Endodermal cell (in vitro differentiated cells): ENCODE results near the gene OBSCN. TPM values are rescaled to one million over a fixed set of nuclear protein-coding genes. Genes with fewer than 3 reads are reported as not detected.
A peak's percentile ranks its signal among the peaks of the same experiment; 100 is the strongest.
"Not testable (repeated sequence)": the region's sequence is repeated elsewhere in the genome, so short reads cannot be mapped to it uniquely, and the experiment has no call there.

Experiments
- DNase-seq: peaks from one replicate; pipeline ENCODE4 v3.0.0-alpha.2; 2017
- H3K27ac ChIP-seq: 2 replicates; pipeline ENCODE4 v1.5.1; 2013; ENCODE audit warnings: mild to moderate bottlenecking, low read depth, low read length, moderate library complexity
- H3K27me3 ChIP-seq: 2 replicates; pipeline ENCODE4 v1.6.1; 2013; ENCODE audit warnings: mild to moderate bottlenecking, low read length, moderate library complexity; ENCODE audit not compliant: insufficient read depth, control insufficient read depth, poor library complexity, severe bottlenecking
- H3K36me3 ChIP-seq: 2 replicates; pipeline ENCODE4 v1.7.0; 2013; ENCODE audit warnings: mild to moderate bottlenecking, low read length, moderate library complexity; ENCODE audit not compliant: control insufficient read depth, insufficient read depth
- H3K4me1 ChIP-seq: one replicate; pipeline ENCODE4 v1.7.0; 2013; ENCODE audit warnings: low read length; ENCODE audit not compliant: control insufficient read depth, insufficient read depth
- H3K4me3 ChIP-seq: 2 replicates; pipeline ENCODE4 v1.5.1; 2013; ENCODE audit warnings: mild to moderate bottlenecking, low read length, moderate library complexity
- H3K9ac ChIP-seq: 2 replicates; pipeline ENCODE4 v1.6.1; 2013; ENCODE audit warnings: mild to moderate bottlenecking, low read length, moderate library complexity; ENCODE audit not compliant: poor library complexity, severe bottlenecking; ENCODE audit errors: extremely low read depth
- H3K9me3 ChIP-seq: 2 replicates; pipeline ENCODE4 v1.6.1; 2013; ENCODE audit warnings: mild to moderate bottlenecking, low read length, moderate library complexity; ENCODE audit not compliant: control insufficient read depth
- H3K27ac Mint-ChIP-seq: 2 replicates; pipeline ENCODE4 v1.8.0; 2020; ENCODE audit warnings: mixed read lengths
- H3K27me3 Mint-ChIP-seq: 2 replicates; pipeline ENCODE4 v1.8.0; 2021; ENCODE audit warnings: mild to moderate bottlenecking, mixed read lengths; ENCODE audit not compliant: insufficient read depth
- H3K36me3 Mint-ChIP-seq: 2 replicates; pipeline ENCODE4 v1.8.0; 2020; ENCODE audit warnings: low read depth, mixed read lengths
- H3K4me1 Mint-ChIP-seq: 2 replicates; pipeline ENCODE4 v1.8.0; 2020; ENCODE audit warnings: mixed read lengths
- H3K4me3 Mint-ChIP-seq: 2 replicates; pipeline ENCODE4 v1.8.0; 2020; ENCODE audit warnings: mild to moderate bottlenecking, moderate library complexity, mixed read lengths
- H3K9me3 Mint-ChIP-seq: 2 replicates; pipeline ENCODE4 v1.8.0; 2020; ENCODE audit warnings: mild to moderate bottlenecking, mixed read lengths
- WGBS, 2 experiments: methylation state at CpG; one replicate each; pipeline versions ENCODE4 v1.1.5 to v1.1.7; 2013; ENCODE audit warnings: missing lambda C conversion rate in 2 of 2, mixed read lengths in 1 of 2; ENCODE audit not compliant: insufficient coverage in 1 of 2, insufficient read length in 1 of 2; 5-methylcytosine and 5-hydroxymethylcytosine counted together
- total RNA-seq, 2 donors: library from RNA; stranded (reverse); fragmentation: NEBNext Ultra II Directional in 1 of 2; extraction: Animal tissue kit (Norgen Biotek cat#: 25700) in 1 of 2; gene quantifications; 2 replicates in 1 of 2; 3 replicates in 1 of 2; pipeline ENCODE4 v1.2.1, GENCODE V29; 2021
- TF ChIP-seq, protein P1 (sequence below): fragments of 200-600 bp; sonication (generic); conservative IDR thresholded peaks from 2 replicates; pipeline ENCODE4 v1.5.0; 2021; ENCODE audit warnings: antibody characterized with exemption, mild to moderate bottlenecking

Gene OBSCN
- total RNA-seq, 2 donors from 2014 or later, result 53.7 to 68.9 TPM

DNA sequence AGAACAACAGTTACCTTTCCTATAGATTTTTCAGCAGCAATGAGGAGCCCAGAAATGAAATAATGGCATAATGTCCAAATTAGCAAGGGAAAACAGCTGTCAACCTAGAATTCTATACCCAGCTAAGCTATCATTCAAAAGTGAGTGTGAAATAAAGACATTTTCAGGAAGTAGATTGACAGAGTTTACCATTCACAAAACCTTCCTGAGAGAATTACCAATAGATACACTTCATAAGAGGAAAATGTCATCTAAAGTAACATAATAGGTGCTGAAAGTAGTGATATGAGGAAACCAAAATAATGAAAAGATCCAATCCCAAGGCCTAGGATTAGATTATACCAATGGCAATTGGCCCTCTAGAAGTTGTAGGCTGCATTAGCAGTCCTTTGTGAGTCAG, 34.6 kb downstream of the OBSCN start:
- Histone ChIP-seq H3K27me3 (no peaks in the 10 kb centered on the region), H3K9ac (no peak overlapping the region), H3K9me3 (peaks cover 86% of the 10 kb centered on the region), H3K27ac (no peak overlapping the region), H3K36me3 (peaks cover 97% of the 10 kb centered on the region), H3K4me1 (no peaks in the 10 kb centered on the region), H3K4me3 (no peak overlapping the region)
- Mint-ChIP-seq H3K4me1 (no peaks in the 10 kb centered on the region), H3K27me3 (no peaks in the 10 kb centered on the region), H3K4me3 (no peak overlapping the region), H3K36me3 (peaks cover 96% of the 10 kb centered on the region), H3K9me3 (peaks cover 78% of the 10 kb centered on the region), H3K27ac (no peak overlapping the region)
- DNase-seq, result no peak
- TF ChIP-seq, protein P1, sequence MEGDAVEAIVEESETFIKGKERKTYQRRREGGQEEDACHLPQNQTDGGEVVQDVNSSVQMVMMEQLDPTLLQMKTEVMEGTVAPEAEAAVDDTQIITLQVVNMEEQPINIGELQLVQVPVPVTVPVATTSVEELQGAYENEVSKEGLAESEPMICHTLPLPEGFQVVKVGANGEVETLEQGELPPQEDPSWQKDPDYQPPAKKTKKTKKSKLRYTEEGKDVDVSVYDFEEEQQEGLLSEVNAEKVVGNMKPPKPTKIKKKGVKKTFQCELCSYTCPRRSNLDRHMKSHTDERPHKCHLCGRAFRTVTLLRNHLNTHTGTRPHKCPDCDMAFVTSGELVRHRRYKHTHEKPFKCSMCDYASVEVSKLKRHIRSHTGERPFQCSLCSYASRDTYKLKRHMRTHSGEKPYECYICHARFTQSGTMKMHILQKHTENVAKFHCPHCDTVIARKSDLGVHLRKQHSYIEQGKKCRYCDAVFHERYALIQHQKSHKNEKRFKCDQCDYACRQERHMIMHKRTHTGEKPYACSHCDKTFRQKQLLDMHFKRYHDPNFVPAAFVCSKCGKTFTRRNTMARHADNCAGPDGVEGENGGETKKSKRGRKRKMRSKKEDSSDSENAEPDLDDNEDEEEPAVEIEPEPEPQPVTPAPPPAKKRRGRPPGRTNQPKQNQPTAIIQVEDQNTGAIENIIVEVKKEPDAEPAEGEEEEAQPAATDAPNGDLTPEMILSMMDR, result no peak

DNA sequence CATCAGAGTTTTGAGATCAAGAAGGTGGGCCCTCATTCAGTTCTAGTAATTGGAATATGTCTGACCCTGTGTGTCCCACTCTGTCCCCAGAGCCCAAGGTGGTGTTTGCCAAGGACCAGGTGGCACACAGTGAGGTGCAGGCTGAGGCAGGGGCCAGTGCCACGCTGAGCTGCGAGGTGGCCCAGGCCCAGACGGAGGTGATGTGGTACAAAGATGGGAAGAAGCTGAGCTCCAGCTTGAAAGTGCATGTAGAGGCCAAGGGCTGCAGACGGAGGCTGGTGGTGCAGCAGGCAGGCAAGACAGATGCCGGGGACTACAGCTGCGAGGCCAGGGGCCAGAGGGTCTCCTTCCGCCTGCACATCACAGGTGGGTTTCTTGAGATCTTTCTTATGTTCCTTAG, 35.2 kb downstream of the OBSCN start:
- Mint-ChIP-seq H3K4me1 (no peaks in the 10 kb centered on the region), H3K27ac (no peak overlapping the region), H3K9me3 (peaks cover 78% of the 10 kb centered on the region), H3K4me3 (no peak overlapping the region), H3K27me3 (no peaks in the 10 kb centered on the region), H3K36me3 (peaks cover 99% of the 10 kb centered on the region)
- Histone ChIP-seq H3K36me3 (peaks cover 97% of the 10 kb centered on the region), H3K27me3 (no peaks in the 10 kb centered on the region), H3K4me3 (no peak overlapping the region), H3K9me3 (peaks cover 87% of the 10 kb centered on the region), H3K4me1 (no peaks in the 10 kb centered on the region), H3K9ac (no peak overlapping the region), H3K27ac (no peak overlapping the region)
- 95 to 96% methylated on average over 4 to 7 of the region's 7 CpGs for WGBS, 2 experiments
- TF ChIP-seq, protein P1, result no peak
- peak; percentile 24 for DNase-seq

DNA sequence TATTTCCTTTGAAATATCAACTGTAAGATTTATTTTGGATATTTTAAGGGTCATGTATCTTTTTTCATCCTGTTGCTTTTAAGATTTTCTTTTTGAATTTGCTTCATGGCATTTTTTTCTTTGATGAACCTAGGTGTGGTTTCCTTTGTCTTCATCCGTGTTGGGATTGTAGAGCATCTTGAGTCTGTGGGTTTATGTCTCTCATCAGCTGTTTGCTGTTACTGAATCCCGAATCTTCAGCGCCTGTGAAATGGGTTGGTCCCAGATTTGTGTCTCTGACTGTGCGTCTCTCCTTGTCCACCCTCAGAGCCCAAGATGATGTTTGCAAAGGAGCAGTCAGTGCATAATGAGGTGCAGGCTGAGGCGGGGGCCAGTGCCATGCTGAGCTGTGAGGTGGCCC, 36.1 kb downstream of the OBSCN start:
- peak overlapping the region; percentile 12 for H3K4me3 ChIP-seq
- not testable (repeated sequence) for DNase-seq, H3K4me1 Mint-ChIP-seq, H3K9ac ChIP-seq, H3K27ac Mint-ChIP-seq, H3K4me3 Mint-ChIP-seq, H3K27me3 ChIP-seq, H3K27me3 Mint-ChIP-seq, H3K27ac ChIP-seq, H3K4me1 ChIP-seq
- H3K9me3 Mint-ChIP-seq, result peaks cover 72% of the 10 kb centered on the region
- peaks cover 78% of the 10 kb centered on the region for H3K9me3 ChIP-seq
- H3K36me3 ChIP-seq, result peaks cover 89% of the 10 kb centered on the region
- H3K36me3 Mint-ChIP-seq, result peaks cover 94% of the 10 kb centered on the region
- 93 to 98% methylated on average over 3 to 5 of the region's 5 CpGs for WGBS, 2 experiments

DNA sequence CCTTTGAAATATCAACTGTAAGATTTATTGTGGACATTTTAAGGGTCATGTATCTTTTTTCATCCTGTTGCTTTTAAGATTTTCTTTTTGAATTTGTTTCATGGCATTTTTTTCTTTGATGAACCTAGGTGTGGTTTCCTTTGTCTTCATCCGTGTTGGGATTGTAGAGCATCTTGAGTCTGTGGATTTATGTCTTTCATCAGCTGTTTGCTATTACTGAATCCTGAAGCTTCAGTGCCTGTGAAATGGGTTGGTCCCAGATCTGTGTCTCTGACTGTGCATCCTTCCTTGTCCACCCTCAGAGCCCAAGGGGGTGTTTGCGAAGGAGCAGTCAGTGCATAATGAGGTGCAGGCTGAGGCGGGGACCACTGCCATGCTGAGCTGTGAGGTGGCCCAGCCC, 37.3 kb downstream of the OBSCN start:
- WGBS, 2 experiments, result 93% methylated on average over 3 of the region's 3 CpGs; no CpG with 5 or more reads in 1 of the 2 experiments
- Histone ChIP-seq H3K36me3 (peaks cover 88% of the 10 kb centered on the region), H3K27ac (no peak overlapping the region), H3K4me3 (peak overlapping the region; percentile 21), H3K4me1 (no peaks in the 10 kb centered on the region), H3K9ac (no peak overlapping the region), H3K9me3 (peaks cover 68% of the 10 kb centered on the region), H3K27me3 (no peaks in the 10 kb centered on the region)
- H3K36me3 Mint-ChIP-seq, result peaks cover 85% of the 10 kb centered on the region
- H3K4me3 Mint-ChIP-seq, result no peak overlapping the region
- DNase-seq, result no peak
- peaks cover 62% of the 10 kb centered on the region for H3K9me3 Mint-ChIP-seq
- H3K4me1 Mint-ChIP-seq, result no peaks in the 10 kb centered on the region
- TF ChIP-seq, protein P1, result no peak
- H3K27ac Mint-ChIP-seq, result no peak overlapping the region
- no peaks in the 10 kb centered on the region for H3K27me3 Mint-ChIP-seq
